NOMO-1 treated with dmso at 0.1 percent for 144 hours (cell line): ENCODE results near the gene CCL2.

Experiments
- DNase-seq: peaks from one replicate; lab custom pipeline; 2025; ENCODE audit not compliant: unreplicated experiment; lab: John Stamatoyannopoulos, UW

Gene CCL2

GRCh38 chr17:34237458-34237857 is 17.6 kb upstream of the CCL2 start:
- DNase-seq: no peak

GRCh38 chr17:34241062-34241461 is 14.0 kb upstream of the CCL2 start:
- DNase-seq: no peak

GRCh38 chr17:34242587-34243363 is 12.3 kb upstream of the CCL2 start:
- DNase-seq: peak; percentile 88

GRCh38 chr17:34243364-34244320 is 11.4 kb upstream of the CCL2 start:
- no peak for DNase-seq

GRCh38 chr17:34245351-34245905 is 9.7 kb upstream of the CCL2 start:
- DNase-seq: no peak

- peak; percentile 87 for DNase-seq
Observed at GRCh38 chr17:34246446-34246845, 8.6 kb upstream of the CCL2 start.

- DNase-seq: no peak
Observed at GRCh38 chr17:34246881-34247280, 8.2 kb upstream of the CCL2 start.

GRCh38 chr17:34248511-34249024 is 6.5 kb upstream of the CCL2 start:
- DNase-seq: peak; percentile 38

- no peak for DNase-seq
Observed at GRCh38 chr17:34249061-34249460, 6.0 kb upstream of the CCL2 start.

- no peak for DNase-seq
Observed at GRCh38 chr17:34249478-34249877, 5.6 kb upstream of the CCL2 start.

GRCh38 chr17:34251186-34251585 is 3.9 kb upstream of the CCL2 start:
- no peak for DNase-seq

GRCh38 chr17:34252095-34252443 is 3.0 kb upstream of the CCL2 start:
- DNase-seq: peak; percentile 80

- no peak for DNase-seq
Observed at GRCh38 chr17:34252444-34253138, 2.5 kb upstream of the CCL2 start.

- DNase-seq: no peak
Observed at GRCh38 chr17:34253139-34253525, 2.0 kb upstream of the CCL2 start.

GRCh38 chr17:34254146-34254545 is 939 bp upstream of the CCL2 start:
- DNase-seq: no peak

- DNase-seq: no peak
Observed at GRCh38 chr17:34255381-34255732, 272 bp downstream of the CCL2 start.

- no peak for DNase-seq
Observed at GRCh38 chr17:34255841-34256240, 756 bp downstream of the CCL2 start.

GRCh38 chr17:34257299-34257985 is 2.4 kb downstream of the CCL2 start:
- no peak for DNase-seq

GRCh38 chr17:34257986-34258326 is 2.9 kb downstream of the CCL2 start:
- no peak for DNase-seq

GRCh38 chr17:34259146-34259545 is 4.1 kb downstream of the CCL2 start:
- DNase-seq: no peak

- DNase-seq: no peak
Observed at GRCh38 chr17:34260861-34261260, 5.8 kb downstream of the CCL2 start.
